Mesenchymal stem cell (in vitro differentiated cells and primary cell): Measurements from ENCODE around the gene NUP98.

Experiments
- DNase-seq: peaks from one replicate; pipeline ENCODE4 v3.0.0-alpha.2; 2013
- H2AFZ ChIP-seq: one replicate; pipeline ENCODE4 v1.6.1; 2013; ENCODE audit warnings: low read depth, mild to moderate bottlenecking, control low read depth, inconsistent platforms, low read length, moderate library complexity
- H2AK5ac ChIP-seq: 2 replicates; pipeline ENCODE4 v1.6.1; 2013; ENCODE audit warnings: low read length, moderate library complexity, mild to moderate bottlenecking, inconsistent platforms; ENCODE audit not compliant: severe bottlenecking
- H2BK120ac ChIP-seq: one replicate; pipeline ENCODE4 v1.6.1; 2013; ENCODE audit warnings: low read depth, mild to moderate bottlenecking, inconsistent platforms, low read length, moderate library complexity
- H2BK12ac ChIP-seq, 2 experiments: one replicate each; pipeline ENCODE4 v1.6.1; 2013; ENCODE audit warnings: inconsistent platforms in 2 of 2, low read length in 2 of 2, mild to moderate bottlenecking in 2 of 2, moderate library complexity in 2 of 2, control low read depth in 1 of 2
- H2BK15ac ChIP-seq: one replicate; pipeline ENCODE4 v1.6.1; 2013; ENCODE audit warnings: mild to moderate bottlenecking, low read depth, inconsistent platforms; ENCODE audit not compliant: poor library complexity, severe bottlenecking
- H2BK5ac ChIP-seq: 2 replicates; pipeline ENCODE4 v1.6.1; 2013; ENCODE audit warnings: low read depth, mild to moderate bottlenecking, low read length, control low read depth, inconsistent platforms; ENCODE audit not compliant: poor library complexity, severe bottlenecking
- H3K14ac ChIP-seq, 2 experiments: one replicate each; pipeline ENCODE4 v1.6.1; 2013; ENCODE audit warnings: inconsistent platforms in 2 of 2, low read length in 2 of 2, control low read depth in 1 of 2, mild to moderate bottlenecking in 1 of 2, moderate library complexity in 1 of 2
- H3K18ac ChIP-seq, 2 experiments: one replicate each; pipeline ENCODE4 v1.6.1; 2013; ENCODE audit warnings: inconsistent platforms in 2 of 2, low read length in 2 of 2, control low read depth in 1 of 2, low read depth in 1 of 2, mild to moderate bottlenecking in 1 of 2
- H3K23ac ChIP-seq, 2 experiments: one replicate each; pipeline ENCODE4 v1.6.1; 2013; ENCODE audit warnings: inconsistent platforms in 2 of 2, low read length in 2 of 2, mild to moderate bottlenecking in 2 of 2, moderate library complexity in 2 of 2, control low read depth in 1 of 2
- H3K27ac ChIP-seq: 2 replicates; pipeline ENCODE4 v1.5.1; 2013; ENCODE audit warnings: mild to moderate bottlenecking, moderate library complexity, low read length, control low read depth, inconsistent platforms; ENCODE audit not compliant: poor library complexity, severe bottlenecking
- H3K27me3 ChIP-seq, 2 experiments: 2 replicates each; pipeline versions ENCODE4 v1.6.1 to v1.7.0; 2013; ENCODE audit warnings: low read length in 2 of 2, mild to moderate bottlenecking in 2 of 2, moderate library complexity in 2 of 2, control low read depth in 1 of 2, inconsistent platforms in 1 of 2; ENCODE audit not compliant: control insufficient read depth in 1 of 2, insufficient read depth in 1 of 2
- H3K36me3 ChIP-seq, 2 experiments: 2 replicates each; pipeline versions ENCODE4 v1.6.1 to v1.7.0; 2013; ENCODE audit warnings: low read length in 2 of 2, control low read depth in 1 of 2, inconsistent platforms in 1 of 2, low read depth in 1 of 2, mild to moderate bottlenecking in 1 of 2; ENCODE audit not compliant: insufficient read depth in 2 of 2, control insufficient read depth in 1 of 2
- H3K4ac ChIP-seq, 2 experiments: one replicate each; pipeline ENCODE4 v1.6.1; 2013; ENCODE audit warnings: inconsistent platforms in 2 of 2, low read length in 2 of 2, mild to moderate bottlenecking in 2 of 2, moderate library complexity in 2 of 2, control low read depth in 1 of 2, low read depth in 1 of 2
- H3K4me1 ChIP-seq: 2 replicates; pipeline ENCODE4 v1.6.1; 2013; ENCODE audit warnings: low read depth, low read length, control low read depth; ENCODE audit not compliant: control insufficient read depth, insufficient read depth
- H3K4me2 ChIP-seq: 2 replicates; pipeline ENCODE4 v1.6.1; 2013; ENCODE audit warnings: low read length, mild to moderate bottlenecking, inconsistent platforms; ENCODE audit not compliant: poor library complexity, severe bottlenecking
- H3K4me3 ChIP-seq, 2 experiments: 2 replicates each; pipeline versions ENCODE4 v1.5.1 to v1.7.0; 2013; ENCODE audit warnings: low read length in 2 of 2, mild to moderate bottlenecking in 2 of 2, control low read depth in 1 of 2, low read depth in 1 of 2; ENCODE audit not compliant: insufficient read depth in 1 of 2
- H3K79me1 ChIP-seq: replicated peaks from 2 replicates; pipeline ENCODE4 v1.6.1; 2013; ENCODE audit warnings: mild to moderate bottlenecking, control low read depth, low read length, inconsistent platforms; ENCODE audit not compliant: poor library complexity, severe bottlenecking
- H3K9ac ChIP-seq: 2 replicates; pipeline ENCODE4 v1.7.0; 2013; ENCODE audit warnings: mild to moderate bottlenecking, low read length, moderate library complexity
- H3K9me3 ChIP-seq: 2 replicates; pipeline ENCODE4 v1.7.0; 2013; ENCODE audit warnings: mild to moderate bottlenecking, low read length; ENCODE audit not compliant: control insufficient read depth
- H4K8ac ChIP-seq: one replicate; pipeline ENCODE4 v1.6.1; 2013; ENCODE audit warnings: inconsistent platforms, mild to moderate bottlenecking, low read length, moderate library complexity
- H4K91ac ChIP-seq: one replicate; pipeline ENCODE4 v1.6.1; 2013; ENCODE audit warnings: mild to moderate bottlenecking, low read length, inconsistent platforms
- WGBS: methylation state at CpG from one replicate; pipeline ENCODE4 v1.1.7; 2013; ENCODE audit warnings: mixed read lengths; 5-methylcytosine and 5-hydroxymethylcytosine counted together

The NUP98 gene

GRCh38 chr11:3632070-3632660, 165.2 kb downstream of the NUP98 start:
- 88% methylated on average over 5 of the region's 5 CpGs for WGBS
- no peak overlapping the region for H2AFZ ChIP-seq

GRCh38 chr11:3631331-3631730, 166.0 kb downstream of the NUP98 start:
- H3K9me3 ChIP-seq, result no peaks in the 10 kb centered on the region
- WGBS, result 81% methylated on average over 4 of the region's 4 CpGs
- no peak overlapping the region for H2BK5ac ChIP-seq
- H2BK120ac ChIP-seq, result no peak overlapping the region
- no peak overlapping the region for H2AK5ac ChIP-seq
- H3K27ac ChIP-seq, result no peak overlapping the region
- no peak overlapping the region for H3K4me3 ChIP-seq
- H3K4ac ChIP-seq, result no peak overlapping the region
- H4K91ac ChIP-seq, result no peak overlapping the region
- no peak overlapping the region for H4K8ac ChIP-seq
- no peak overlapping the region for H3K14ac ChIP-seq
- DNase-seq, result no peak
- no peak overlapping the region for H2AFZ ChIP-seq
- H3K36me3 ChIP-seq, result no peaks in the 10 kb centered on the region
- no peak overlapping the region for H2BK15ac ChIP-seq
- H3K18ac ChIP-seq, result no peak overlapping the region
- H3K4me2 ChIP-seq, result no peak overlapping the region
- no peak overlapping the region for H2BK12ac ChIP-seq
- peaks cover 0 to 4% of the 10 kb centered on the region in 2 experiments for H3K27me3 ChIP-seq
- H3K23ac ChIP-seq, result no peak overlapping the region
- no peak overlapping the region for H3K9ac ChIP-seq
- peaks cover 10% of the 10 kb centered on the region for H3K4me1 ChIP-seq
- no peaks in the 10 kb centered on the region for H3K79me1 ChIP-seq

More at GRCh38 chr11:3632070-3632660, 165.2 kb downstream of the NUP98 start:
- Histone ChIP-seq H2BK12ac (no peak overlapping the region), H3K4me3 (no peak overlapping the region), H3K23ac (no peak overlapping the region), H3K9ac (no peak overlapping the region), H2BK5ac (no peak overlapping the region), H4K91ac (no peak overlapping the region), H3K4me2 (no peak overlapping the region), H3K14ac (no peak overlapping the region), H3K79me1 (no peaks in the 10 kb centered on the region), H3K27me3 (peaks cover under 1 to 6% of the 10 kb centered on the region in 2 experiments), H3K18ac (no peak overlapping the region), H3K9me3 (no peaks in the 10 kb centered on the region), H3K4ac (no peak overlapping the region), H2AK5ac (no peak overlapping the region), H2BK120ac (no peak overlapping the region), H3K27ac (no peak overlapping the region), H2BK15ac (no peak overlapping the region), H4K8ac (no peak overlapping the region), H3K4me1 (peaks cover 3% of the 10 kb centered on the region), H3K36me3 (no peaks in the 10 kb centered on the region)
- no peak for DNase-seq

GRCh38 chr11:3627291-3627690, 170.1 kb downstream of the NUP98 start:
- H3K4me2 ChIP-seq, result no peak overlapping the region
- no peak overlapping the region for H3K4me3 ChIP-seq
- WGBS, result 67% methylated on average over 1 of the region's 1 CpG

GRCh38 chr11:3626250-3626960, 170.9 kb downstream of the NUP98 start:
- H3K14ac ChIP-seq, result peak overlapping the region in 1 of 2 experiments; percentile 61
- no peak overlapping the region for H2BK120ac ChIP-seq
- H2BK5ac ChIP-seq, result no peak overlapping the region
- H2AK5ac ChIP-seq, result peak overlapping the region; percentile 62
- no peak overlapping the region for H4K91ac ChIP-seq
- H3K4me1 ChIP-seq, result peaks cover 12% of the 10 kb centered on the region
- H3K4ac ChIP-seq, result no peak overlapping the region
- no peak overlapping the region for H3K23ac ChIP-seq
- no peaks in the 10 kb centered on the region for H3K27me3 ChIP-seq
- H3K79me1 ChIP-seq, result no peaks in the 10 kb centered on the region
- no peaks in the 10 kb centered on the region for H3K9me3 ChIP-seq
- no peak overlapping the region for H3K18ac ChIP-seq
- no peak overlapping the region for H2AFZ ChIP-seq
- H3K4me2 ChIP-seq, result no peak overlapping the region
- no peak overlapping the region for H2BK12ac ChIP-seq
- 93% methylated on average over 21 of the region's 23 CpGs for WGBS
- DNase-seq, result no peak
- H2BK15ac ChIP-seq, result no peak overlapping the region
- no peak overlapping the region for H4K8ac ChIP-seq
- no peak overlapping the region for H3K4me3 ChIP-seq
- H3K27ac ChIP-seq, result peak overlapping the region; percentile 90
- H3K36me3 ChIP-seq, result no peaks in the 10 kb centered on the region
- H3K9ac ChIP-seq, result peak overlapping the region; percentile 65

More at GRCh38 chr11:3627291-3627690, 170.1 kb downstream of the NUP98 start:
- Histone ChIP-seq H3K27me3 (no peaks in the 10 kb centered on the region), H3K23ac (no peak overlapping the region), H3K9ac (peak overlapping the region; percentile 65), H3K14ac (no peak overlapping the region), H2AK5ac (peak overlapping the region; percentile 62), H3K9me3 (no peaks in the 10 kb centered on the region), H3K4ac (no peak overlapping the region), H3K27ac (peak overlapping the region; percentile 90), H3K36me3 (no peaks in the 10 kb centered on the region), H2BK12ac (no peak overlapping the region), H2AFZ (no peak overlapping the region), H2BK120ac (no peak overlapping the region), H3K18ac (no peak overlapping the region), H4K91ac (no peak overlapping the region), H4K8ac (no peak overlapping the region), H2BK15ac (no peak overlapping the region), H2BK5ac (peak overlapping the region; percentile 71), H3K79me1 (no peaks in the 10 kb centered on the region), H3K4me1 (peaks cover 12% of the 10 kb centered on the region)
- DNase-seq, result peak; percentile 81
